Measurements from ENCODE around the gene CHIC2.
A peak's percentile ranks its signal among the peaks of the same experiment; 100 is the strongest.

Gene CHIC2

GRCh38 chr4:54101190-54102041, 37.0 kb upstream of the CHIC2 start (continued):
- TF ChIP-seq ZNF18 (tag by site-specific recombination; IDR thresholded peaks at IDR 0.05) (no peak), ZNF555 (tag by site-specific recombination; conservative IDR thresholded peaks at IDR 0.05) (no peak), ZNF214 (tag by site-specific recombination; IDR thresholded peaks at IDR 0.05; ENCODE audit: borderline replicate concordance) (no peak), HOXD13 (CRISPR knock-in tag; IDR thresholded peaks at IDR 0.05; ENCODE audit: borderline replicate concordance) (no peak), SP2 (tag by site-specific recombination; IDR thresholded peaks at IDR 0.05) (no peak)

- no peaks in the 10 kb centered on the region for H3K9me3 ChIP-seq (ENCODE audit: control insufficient read depth, insufficient read depth, low read depth, low read length)
- H3K4me3 ChIP-seq (ENCODE audit: low read depth, low read length) = peak overlapping the region; percentile 14
- TF ChIP-seq ZNF23 (tag by site-specific recombination; IDR thresholded peaks at IDR 0.05; ENCODE audit: borderline replicate concordance) = no peak
- TF ChIP-seq ZNF169 (tag by site-specific recombination; IDR thresholded peaks at IDR 0.05) = no peak
- no peak for TF ChIP-seq ELK4 (IDR thresholded peaks at IDR 0.05; ENCODE audit: borderline replicate concordance, low read depth, low read length)
- no peak for TF ChIP-seq KLF10 (tag by site-specific recombination; IDR thresholded peaks at IDR 0.05)
- TF ChIP-seq ZNF449 (tag by site-specific recombination; IDR thresholded peaks at IDR 0.05) = no peak
- no peak for TF ChIP-seq OVOL3 (tag by site-specific recombination; IDR thresholded peaks at IDR 0.05)
- no peak for TF ChIP-seq ZIC2 (tag by site-specific recombination; IDR thresholded peaks at IDR 0.05)
- no peak for TF ChIP-seq HOXD13 (CRISPR knock-in tag; IDR thresholded peaks at IDR 0.05; ENCODE audit: borderline replicate concordance)
- TF ChIP-seq ZNF426 (tag by site-specific recombination; IDR thresholded peaks at IDR 0.05) = no peak
- TF ChIP-seq PRDM2 (tag by site-specific recombination; IDR thresholded peaks at IDR 0.05; ENCODE audit: borderline replicate concordance) = no peak
- H3K4me1 ChIP-seq (ENCODE audit: control insufficient read depth, insufficient read depth, low read length) = no peaks in the 10 kb centered on the region
- H3K36me3 ChIP-seq (ENCODE audit: control insufficient read depth in 2 of 2, insufficient read depth in 1 of 2, low read length in 2 of 2) = no peaks in the 10 kb centered on the region
- ChIA-PET POLR2A (no interaction called here), CTCF (no interaction called here)
- no peak overlapping the region for H3K27ac ChIP-seq (ENCODE audit: extremely low read depth, low read depth, low read length)
Observed at GRCh38 chr4:54100595-54101189, 36.3 kb upstream of the CHIC2 start.
